Astrocyte of the hippocampus (primary cell): ENCODE data around the gene NDRG2.

Experiments used
- DNase-seq: peaks from one replicate; pipeline ENCODE4 v3.0.0; 2011; ENCODE audit warnings: low read depth, low spot score

NDRG2 gene

GRCh38 chr14:21036751-21037150, 11.9 kb upstream of the NDRG2 start:
- DNase-seq, result no peak

- no peak for DNase-seq
Measured at GRCh38 chr14:21034707-21035106, 9.8 kb upstream of the NDRG2 start, which contains the start of gene RNASE13. Gene RNASE13, minus strand, starts transcription at chr14:21034807. Its CDS starts 519 bp downstream, at chr14:21034288.

DNA sequence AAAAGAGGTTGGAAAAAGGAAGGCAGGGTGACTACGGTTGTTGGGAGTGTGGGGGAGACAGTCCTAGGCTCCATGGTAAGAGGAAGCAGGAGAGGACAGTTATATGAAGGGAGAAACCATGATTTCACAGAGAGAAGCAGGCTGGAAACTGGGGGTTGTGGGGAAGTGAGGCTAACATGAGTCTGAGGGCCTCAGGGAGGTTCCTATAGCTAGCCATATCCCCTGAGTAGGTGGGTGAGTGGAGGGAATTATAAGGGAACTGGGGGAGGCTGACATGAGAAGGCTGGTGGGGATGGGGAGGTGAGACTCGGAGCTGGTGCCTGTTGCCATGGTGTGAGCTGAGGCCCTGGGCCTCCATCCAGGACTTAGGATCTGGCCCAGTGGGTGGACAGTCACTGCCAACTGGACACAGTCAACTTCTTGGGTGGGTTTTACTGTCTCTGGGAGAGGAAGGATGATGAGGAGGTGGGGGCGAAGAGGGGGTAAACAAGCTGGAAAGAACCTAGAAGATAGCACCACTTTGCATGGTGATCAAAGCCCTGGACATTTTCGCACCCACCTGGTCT, 8.4 kb upstream of the NDRG2 start:
- no peak for DNase-seq

DNA sequence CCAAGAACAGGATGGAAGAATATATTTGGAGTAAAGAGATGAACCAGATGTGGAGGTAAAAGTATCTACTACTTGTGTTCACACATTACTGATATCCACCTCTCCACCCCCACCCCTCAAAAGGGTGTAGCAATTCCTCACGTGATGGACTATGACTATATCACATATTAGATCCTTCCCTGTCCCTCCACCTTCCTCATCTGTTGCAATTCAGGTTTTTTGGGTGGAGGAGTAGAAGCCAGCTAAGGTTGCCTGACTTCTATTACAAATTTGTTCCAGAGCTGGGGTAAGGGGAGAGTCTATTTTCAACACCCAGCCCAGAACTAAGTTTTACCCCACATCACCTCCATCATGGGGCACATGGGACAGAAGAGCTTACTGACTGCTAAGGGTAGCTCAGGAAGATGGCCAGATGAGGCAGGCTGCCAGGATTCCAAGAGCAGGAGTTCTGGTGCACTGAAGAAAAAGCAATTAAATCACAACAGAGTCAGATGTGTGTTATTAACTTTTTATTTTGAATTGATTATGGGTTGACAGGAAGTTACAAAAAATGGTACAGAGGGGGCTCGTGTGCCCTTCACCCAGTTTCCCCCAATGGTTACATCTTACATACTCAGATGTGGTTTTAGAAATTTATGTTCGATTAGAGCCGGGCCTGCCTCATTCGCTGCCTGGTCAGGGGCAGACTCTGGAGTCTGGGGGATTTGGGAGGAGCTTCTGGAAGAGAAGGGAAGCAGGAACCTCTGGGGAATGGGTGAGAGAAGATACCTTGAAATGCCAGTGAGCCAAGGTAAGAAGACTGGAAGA, 7.7 kb upstream of the NDRG2 start:
- no peak for DNase-seq

DNA sequence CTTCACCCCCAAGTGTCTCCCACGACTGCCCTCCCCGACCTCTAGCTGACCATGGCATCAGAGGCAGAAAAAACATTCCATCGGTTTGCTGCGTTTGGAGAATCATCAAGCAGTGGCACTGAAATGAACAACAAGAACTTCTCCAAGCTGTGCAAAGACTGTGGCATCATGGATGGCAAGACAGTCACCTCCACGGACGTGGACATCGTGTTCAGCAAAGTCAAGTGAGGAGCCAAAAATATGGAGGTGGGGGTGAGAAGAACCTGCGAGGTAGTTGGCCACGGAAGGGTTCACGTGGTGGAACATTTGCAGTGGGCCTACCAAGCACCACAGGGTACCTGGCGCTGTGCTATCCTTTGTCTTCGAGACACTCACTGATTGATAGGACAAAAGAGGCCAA, 5.7 kb upstream of the NDRG2 start:
- DNase-seq, result no peak

GRCh38 chr14:21029917-21030316, 5.1 kb upstream of the NDRG2 start, which contains the start of gene TPPP2:
Gene TPPP2, plus strand, starts transcription at chr14:21030217. Its CDS starts 365 bp downstream, at chr14:21030582.
- DNase-seq, result no peak

- no peak for DNase-seq
Measured at GRCh38 chr14:21026988-21027315, 2.1 kb upstream of the NDRG2 start.

DNA sequence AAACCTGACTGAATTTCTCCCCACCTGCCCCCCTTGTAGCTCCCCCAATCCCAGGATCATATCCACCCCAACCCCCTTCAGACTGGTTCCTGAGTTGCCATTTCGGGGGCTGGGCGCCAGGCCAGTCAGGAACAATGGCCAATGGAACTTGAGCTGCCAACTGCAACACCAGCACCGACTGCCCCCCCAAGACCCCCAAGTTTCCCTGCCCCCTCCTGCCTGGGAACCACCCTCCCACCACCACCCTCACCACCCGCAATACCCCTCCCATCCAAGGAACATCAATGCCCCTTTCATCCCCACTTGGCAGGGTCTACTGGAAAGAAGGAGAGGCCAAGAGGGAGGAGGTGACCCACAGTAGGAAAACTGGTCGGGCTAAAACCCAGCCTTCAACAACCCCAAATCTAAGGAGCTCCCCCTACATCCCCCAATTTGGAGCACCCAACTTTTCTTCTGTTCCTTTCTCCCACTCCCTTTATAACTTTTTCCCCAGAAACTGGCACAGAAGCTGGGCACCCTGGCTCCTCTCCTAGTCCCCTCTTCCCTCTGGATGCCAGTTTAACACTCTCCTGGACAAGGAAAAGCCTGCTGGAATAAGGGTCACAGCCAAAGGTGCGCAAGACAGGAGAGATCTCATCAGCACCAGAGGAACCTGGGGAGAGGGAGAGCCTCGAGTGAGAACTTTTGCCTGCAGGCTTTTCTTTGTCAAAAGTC, 1.6 kb upstream of the NDRG2 start:
- DNase-seq, result no peak

GRCh38 chr14:21025371-21026273, 761 bp upstream of the NDRG2 start:
- peak; percentile 28 for DNase-seq

GRCh38 chr14:21023817-21024584, 860 bp downstream of the NDRG2 start:
- no peak for DNase-seq

DNA sequence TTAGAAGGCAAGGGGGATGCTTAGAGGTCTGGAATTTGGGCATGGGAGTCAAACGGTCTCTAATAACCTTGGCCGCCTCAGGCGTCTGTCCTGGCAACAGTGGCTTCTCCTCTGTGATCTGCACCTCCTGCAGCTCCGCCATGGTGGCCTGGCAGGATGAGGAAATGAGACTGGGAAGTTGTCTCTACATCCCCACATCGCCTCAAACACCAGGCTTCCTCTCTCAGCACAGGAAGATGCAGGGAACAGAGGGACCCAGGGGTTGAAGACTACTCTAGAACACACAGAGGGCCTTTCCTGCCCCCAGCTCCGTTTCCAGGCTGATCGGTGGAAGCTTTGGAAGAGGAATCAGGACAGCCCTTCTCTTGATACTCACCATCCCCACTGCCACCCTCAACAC, 1.7 kb downstream of the NDRG2 start:
- DNase-seq, result no peak

GRCh38 chr14:21022686-21023085, 2.2 kb downstream of the NDRG2 start:
- no peak for DNase-seq

DNA sequence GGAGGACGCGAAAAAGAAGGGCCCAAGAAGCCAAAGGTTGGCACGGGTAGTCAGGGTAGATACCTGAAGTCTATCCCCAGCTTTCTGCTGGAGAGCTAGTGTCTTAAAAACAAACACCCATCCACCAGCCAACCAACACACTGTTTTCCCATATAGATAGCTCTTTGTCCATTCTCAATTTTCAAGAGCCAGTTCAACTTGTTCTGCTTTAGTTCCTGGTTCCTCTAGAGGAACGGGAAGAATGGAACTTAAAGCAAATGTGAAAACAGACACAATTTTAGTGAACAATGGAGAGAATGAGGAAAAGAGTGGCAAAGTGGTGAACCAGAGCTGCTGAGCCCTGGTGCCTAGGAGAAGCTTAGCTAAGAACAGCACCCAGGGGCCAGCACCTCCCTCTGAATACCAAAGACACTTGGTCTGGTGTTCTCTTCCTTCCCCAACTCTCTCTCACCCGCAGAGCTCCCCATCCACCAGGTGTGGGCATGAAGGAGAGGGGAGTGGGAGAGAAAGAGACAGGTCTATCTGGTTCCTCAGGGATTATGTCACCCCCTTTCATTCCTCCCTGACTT, 3.8 kb downstream of the NDRG2 start:
- no peak for DNase-seq

- no peak for DNase-seq
Measured at GRCh38 chr14:21019366-21019765, 5.5 kb downstream of the NDRG2 start.

GRCh38 chr14:21018781-21019180, 6.1 kb downstream of the NDRG2 start:
- DNase-seq, result no peak

DNA sequence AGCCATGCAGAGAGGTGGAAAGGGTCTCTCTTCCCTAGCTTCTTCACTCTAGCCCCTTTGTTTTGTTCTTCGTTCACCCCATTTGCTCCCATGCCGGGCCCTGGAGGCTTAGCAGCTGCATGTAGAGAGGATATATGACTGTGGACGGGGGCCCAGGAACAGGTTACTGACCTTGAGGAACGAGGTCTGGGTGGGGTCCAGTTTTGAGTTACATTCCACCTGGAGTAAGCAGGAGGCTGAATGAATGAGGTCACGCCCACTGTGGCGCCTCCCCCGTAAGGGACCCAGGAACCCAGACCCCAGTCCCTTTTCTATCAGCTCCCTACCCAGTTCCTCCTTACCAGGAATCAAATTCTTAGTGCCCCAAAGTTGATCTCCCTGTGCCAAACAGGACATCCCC, 6.6 kb downstream of the NDRG2 start:
- DNase-seq, result no peak

DNA sequence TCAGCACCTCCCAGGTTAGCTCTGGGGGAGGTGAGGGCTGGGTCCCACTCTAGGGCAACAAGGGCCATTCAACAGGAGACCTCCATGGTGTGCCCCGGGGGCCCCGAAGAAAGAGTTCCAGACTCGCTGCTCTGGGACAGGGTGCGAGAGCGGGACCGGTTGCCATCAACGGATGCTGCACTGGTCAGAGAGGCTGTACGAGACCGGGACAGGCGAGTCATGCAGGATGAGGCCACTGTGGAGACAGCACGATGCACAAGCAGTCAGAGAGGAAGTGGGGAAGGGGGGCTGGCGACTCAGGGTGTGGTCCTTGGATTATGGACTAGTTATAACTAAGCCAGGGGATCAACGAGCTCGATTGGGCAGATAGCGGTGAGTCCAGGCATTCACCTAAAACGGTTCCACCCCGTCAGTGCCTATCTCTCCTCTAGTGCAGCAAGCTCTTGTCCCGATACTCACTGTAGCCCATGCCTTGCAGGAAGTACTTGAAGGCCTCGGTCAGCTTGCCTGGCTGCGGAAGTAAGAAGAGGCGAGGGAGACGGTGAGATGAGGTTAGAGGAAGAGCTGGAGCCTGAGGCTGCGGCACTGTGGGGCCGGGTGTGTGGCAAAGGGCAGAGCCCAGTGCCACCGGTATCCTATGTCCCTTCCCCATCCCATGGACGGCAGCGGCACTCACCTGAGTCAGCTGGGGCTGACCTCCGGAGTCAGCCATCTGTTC, 7.2 kb downstream of the NDRG2 start:
- no peak for DNase-seq

- no peak for DNase-seq
Measured at GRCh38 chr14:21016413-21017190, 8.3 kb downstream of the NDRG2 start.

DNA sequence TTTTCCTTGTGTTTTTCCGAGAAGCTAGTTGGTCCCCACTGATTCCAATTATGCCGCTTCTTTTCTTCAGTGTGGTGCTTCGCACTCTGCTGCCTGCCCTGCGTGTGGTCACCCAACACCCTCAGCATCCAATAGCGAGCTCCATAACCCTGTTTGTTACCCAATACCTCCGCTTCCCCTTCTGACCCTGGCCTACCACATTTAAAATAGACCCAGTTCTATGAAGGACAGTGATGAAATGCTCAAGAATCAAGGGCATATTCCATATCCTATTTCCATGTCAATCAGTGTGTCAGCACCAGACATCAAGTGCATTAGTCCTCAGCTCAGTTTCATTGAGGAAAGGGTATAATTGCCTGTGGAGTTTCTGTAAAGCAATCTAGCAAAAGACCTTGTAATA, 9.5 kb downstream of the NDRG2 start:
- DNase-seq, result no peak
